K562 (cell line): Measurements from ENCODE around the gene CRX. TPM values are rescaled to one million over a fixed set of nuclear protein-coding genes. Genes with fewer than 3 reads are reported as not detected.
"Not testable (repeated sequence)": the region's sequence is repeated elsewhere in the genome, so short reads cannot be mapped to it uniquely, and the experiment has no call there.

Source experiments
- ATAC-seq: fragments of 200-7000 bp; cut with Tn5 transposase; 3 replicates; pipeline ENCODE4 v1.9.1; 2020; ENCODE audit warnings: moderate library complexity
- BruUV-seq: library from RNA; stranded (reverse); fragments of 400-500 nt; replicated peaks from 2 replicates; lab custom pipeline; 2021; lab: Mats Ljungman, UMichigan
- CTCF ChIA-PET: fragments of 300-600 bp; formaldehyde crosslinking; extraction: SDS; loops from one replicate; lab custom pipeline; 2021; ENCODE audit warnings: low intra/inter-chr PET ratio; lab: Yijun Ruan, JAX
- POLR2A ChIA-PET: fragments of 300-600, 350-650 bp; sonication (Branson Sonifier 250); formaldehyde crosslinking; extraction: SDS; loops from one replicate; lab custom pipeline; 2021; ENCODE audit warnings: antibody characterized with exemption, inconsistent platforms; lab: Yijun Ruan, JAX
- DNase-seq, 4 experiments: peaks; one replicate each; pipeline versions ENCODE4 v3.0.0 to v3.0.0-alpha.2; 2011 to 2018; ENCODE audit warnings: low spot score in 3 of 4, mixed read lengths in 3 of 4; ENCODE audit errors: extremely low read depth in 1 of 4
- FAIRE-seq: peaks from 2 replicates; lab custom pipeline; 2011; peaks lifted over from hg19 to GRCh38; lab: Jason Lieb, UNC
- H2AFZ ChIP-seq: 2 replicates; pipeline ENCODE4 v1.6.0; 2011; ENCODE audit warnings: low read depth, low read length, control low read depth, inconsistent platforms
- H3K27ac ChIP-seq: fragments of 200-600 bp; 3 replicates; pipeline ENCODE4 v1.8.0; 2011; ENCODE audit warnings: low read depth, mild to moderate bottlenecking, control low read depth, inconsistent platforms, low read length, moderate library complexity, mixed read lengths; ENCODE audit errors: extremely low read depth
- H3K27me3 ChIP-seq, 2 experiments: fragments of 300-600 bp in 1 of 2; 2 replicates in 1 of 2; 3 replicates in 1 of 2; pipeline versions ENCODE4 v1.6.0 to v1.8.0; 2011; ENCODE audit warnings: inconsistent platforms in 2 of 2, low read length in 2 of 2, mild to moderate bottlenecking in 1 of 2, mixed read lengths in 1 of 2, moderate library complexity in 1 of 2; ENCODE audit not compliant: control insufficient read depth in 2 of 2, insufficient read depth in 2 of 2
- H3K36me3 ChIP-seq: fragments of 300-600 bp; 3 replicates; pipeline ENCODE4 v1.8.0; 2011; ENCODE audit warnings: mild to moderate bottlenecking, low read length, inconsistent platforms; ENCODE audit not compliant: control insufficient read depth, insufficient read depth
- H3K4me1 ChIP-seq, 2 experiments: fragments of 200-600 bp in 1 of 2; replicated peaks in 1 of 2; 2 replicates in 1 of 2; 3 replicates in 1 of 2; pipeline versions ENCODE4 v1.5.1 to v1.8.0; 2011; ENCODE audit warnings: inconsistent platforms in 2 of 2, low read length in 2 of 2, mild to moderate bottlenecking in 1 of 2, mixed read lengths in 1 of 2, moderate library complexity in 1 of 2; ENCODE audit not compliant: control insufficient read depth in 2 of 2, insufficient read depth in 2 of 2
- H3K4me2 ChIP-seq: 2 replicates; pipeline ENCODE4 v1.6.1; 2011; ENCODE audit warnings: low read length, control low read depth, inconsistent platforms, mixed read lengths; ENCODE audit not compliant: insufficient read depth
- H3K4me3 ChIP-seq: fragments of 200-600 bp; sonication (generic), shearing (Covaris generic); 2 replicates; pipeline ENCODE4 v1.5.1; 2016; ENCODE audit warnings: control low read depth, inconsistent platforms
- H3K79me2 ChIP-seq: fragments of 200-600 bp; 3 replicates; pipeline ENCODE4 v1.8.0; 2011; ENCODE audit warnings: low read length, inconsistent platforms; ENCODE audit not compliant: control insufficient read depth, insufficient read depth
- H3K9ac ChIP-seq, 2 experiments: 2 replicates each; pipeline versions ENCODE4 v1.6.0 to v1.6.1; 2011; ENCODE audit warnings: low read depth in 2 of 2, low read length in 2 of 2, control low read depth in 1 of 2, inconsistent platforms in 1 of 2, mild to moderate bottlenecking in 1 of 2, mixed read lengths in 1 of 2; ENCODE audit not compliant: insufficient read depth in 1 of 2
- H3K9me1 ChIP-seq: one replicate; pipeline ENCODE4 v1.6.0; 2011; ENCODE audit warnings: inconsistent platforms, mild to moderate bottlenecking, low read length, moderate library complexity; ENCODE audit not compliant: control insufficient read depth, insufficient read depth
- H3K9me3 ChIP-seq: replicated peaks from 2 replicates; pipeline ENCODE4 v1.5.1; 2011; ENCODE audit warnings: low read depth, low read length, inconsistent platforms; ENCODE audit not compliant: control insufficient read depth, insufficient read depth
- H4K20me1 ChIP-seq: replicated peaks from 2 replicates; pipeline ENCODE4 v1.6.1; 2011; ENCODE audit warnings: low read length, inconsistent platforms, mixed read lengths; ENCODE audit not compliant: control insufficient read depth, insufficient read depth
- FOSL1 ChIP-seq: fragments of 200-800 bp; sonication (Bioruptor generic); conservative IDR thresholded peaks from 2 replicates; pipeline ENCODE4 v1.6.1; 2016; ENCODE audit warnings: missing genetic modification characterization, missing compliant biosample characterization
- NR2C1 ChIP-seq, 2 experiments: fragments of 450-650 bp; IDR thresholded peaks; 2 replicates each; pipeline ENCODE4 v1.6.1; 2017; ENCODE audit warnings: mild to moderate bottlenecking in 2 of 2, antibody characterized with exemption in 1 of 2, inconsistent platforms in 1 of 2, missing compliant biosample characterization in 1 of 2, missing genetic modification characterization in 1 of 2
- NR2C2 ChIP-seq, 2 experiments: fragments of 200-800 bp in 1 of 2; sonication (Bioruptor generic) in 1 of 2; sonication (generic) in 1 of 2; formaldehyde crosslinking in 1 of 2; IDR thresholded peaks; 2 replicates each; pipeline versions ENCODE4 v1.6.1 to v1.8.0; 2016 to 2022; ENCODE audit warnings: mild to moderate bottlenecking in 1 of 2, missing compliant biosample characterization in 1 of 2, missing genetic modification characterization in 1 of 2, missing genetic modification reagents in 1 of 2
- XRCC5 ChIP-seq: fragments of 200-400 bp; formaldehyde crosslinking; IDR thresholded peaks from 2 replicates; pipeline ENCODE4 v1.6.1; 2017; ENCODE audit warnings: low read depth, mild to moderate bottlenecking, low read length
- WGBS: fragments of 100-300 bp; shearing (Covaris generic); methylation state at CpG from one replicate; pipeline ENCODE4 v1.1.6; 2016; ENCODE audit warnings: low coverage, mixed read lengths; ENCODE audit not compliant: insufficient coverage; ENCODE audit errors: missing lambda C conversion rate; 5-methylcytosine and 5-hydroxymethylcytosine counted together
- in situ Hi-C: fragments of 300-500 bp; cut with MboI; formaldehyde crosslinking; loops from 4 replicates; pipeline ENCODE4 v1.15.0; 2018; ENCODE audit warnings: inconsistent platforms, mixed read lengths
- intact Hi-C: fragments of 100-400 bp; cut with micrococcal nuclease; formaldehyde crosslinking; loops from 2 replicates; pipeline ENCODE4 v1.14.2; 2022
- polyA plus RNA-seq, 8 experiments: library from polyadenylated mRNA; depleted of rRNA in 4 of 8; stranded (reverse) in 5 of 8; unstranded in 3 of 8; fragments of >200 nt; fragmentation: Nextera tagmentation in 2 of 8; fragmentation: Illumina TruSeq in 1 of 8; extraction: Ambion mirVana in 2 of 8; extraction: Trizol in 1 of 8; gene quantifications; 2 replicates each; pipeline versions ENCODE4 v1.2.1 to v1.2.3, GENCODE V29; 2011 to 2014; ENCODE audit warnings: inconsistent platforms in 1 of 8, missing spikeins in 1 of 8
- total RNA-seq, 7 experiments: library from RNA; depleted of rRNA in 6 of 7; stranded (reverse); fragments of >200 nt in 6 of 7; fragmentation: Illumina TruSeq in 2 of 7; extraction: Trizol in 2 of 7; gene quantifications; 2 replicates each; pipeline versions ENCODE4 v1.2.1 to v1.2.3, GENCODE V29; 2011 to 2021; ENCODE audit warnings: low replicate concordance in 1 of 7
- TF ChIP-seq, protein P1 (sequence below), 2 experiments: IDR thresholded peaks in 1 of 2; conservative IDR thresholded peaks in 1 of 2; 2 replicates each; pipeline ENCODE4 v1.6.1; 2016; ENCODE audit warnings: low read depth in 2 of 2, mild to moderate bottlenecking in 1 of 2, missing compliant biosample characterization in 1 of 2, missing genetic modification characterization in 1 of 2, moderate library complexity in 1 of 2

The CRX gene
- total and polyA plus RNA-seq, 9 of the 15 experiments (the other 6 are each of a cell fraction or from before 2014, with no cell fraction given): 0.01 TPM; not detected in 8

DNA sequence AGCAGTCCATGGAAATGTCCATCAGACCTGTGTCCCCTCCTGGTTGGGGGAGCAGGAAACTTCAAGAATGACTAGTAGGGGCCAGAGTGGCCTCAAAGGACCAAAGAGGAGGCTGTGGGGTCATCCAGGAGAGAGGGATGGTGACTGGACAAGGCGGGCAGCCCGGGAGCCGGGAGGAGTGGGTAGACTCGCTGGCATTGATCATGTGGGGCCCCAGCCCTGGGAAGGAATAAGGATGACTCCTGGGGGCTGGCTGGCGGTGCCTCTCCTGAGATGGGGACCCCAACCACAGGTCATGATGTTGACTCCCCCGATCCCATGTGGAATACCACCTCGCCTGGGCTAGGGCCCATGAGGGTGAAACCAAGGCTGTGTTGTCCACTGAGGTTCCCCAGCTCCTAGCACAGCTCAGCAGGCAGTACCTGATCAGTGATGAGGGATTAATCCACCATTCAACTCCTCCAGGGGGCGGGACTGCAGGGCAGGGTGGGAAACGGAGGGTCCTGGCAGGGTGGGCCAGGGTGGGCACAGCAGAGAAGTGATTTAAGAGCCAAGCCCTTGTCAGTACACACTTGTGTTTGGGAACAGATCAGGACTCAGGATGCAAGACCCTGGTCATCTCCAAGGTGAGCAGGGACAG is 37.0 kb downstream of the CRX start, which contains the start of gene TPRX2:
Gene TPRX2 (plus strand): TSS at position 590 of the 640 bp plus-strand sequence. CDS start 12 bp downstream, at position 602.
- H3K4me2 ChIP-seq; H3K9me3 ChIP-seq; H3K27ac ChIP-seq; H3K9me1 ChIP-seq; H4K20me1 ChIP-seq; intact Hi-C loops; H3K79me2 ChIP-seq; ATAC-seq; H3K27me3 ChIP-seq; H3K4me3 ChIP-seq; FAIRE-seq; H3K9ac ChIP-seq; H3K36me3 ChIP-seq; BruUV-seq; DNase-seq; H2AFZ ChIP-seq; H3K4me1 ChIP-seq; CTCF ChIA-PET; TF ChIP-seq NR2C1, NR2C2 (tag; IDR thresholded peaks at IDR 0.05): not testable (repeated sequence)
- 0 out of 2 replicates have a peak, but pooled peaks have one; percentile 10 for TF ChIP-seq NR2C1 (IDR thresholded peaks at IDR 0.05)
- TF ChIP-seq NR2C2 (CRISPR knock-in tag; IDR thresholded peaks at IDR 0.05): peak; percentile 8; the same call in 1 of the 2 replicates
- TF ChIP-seq, protein P1, sequence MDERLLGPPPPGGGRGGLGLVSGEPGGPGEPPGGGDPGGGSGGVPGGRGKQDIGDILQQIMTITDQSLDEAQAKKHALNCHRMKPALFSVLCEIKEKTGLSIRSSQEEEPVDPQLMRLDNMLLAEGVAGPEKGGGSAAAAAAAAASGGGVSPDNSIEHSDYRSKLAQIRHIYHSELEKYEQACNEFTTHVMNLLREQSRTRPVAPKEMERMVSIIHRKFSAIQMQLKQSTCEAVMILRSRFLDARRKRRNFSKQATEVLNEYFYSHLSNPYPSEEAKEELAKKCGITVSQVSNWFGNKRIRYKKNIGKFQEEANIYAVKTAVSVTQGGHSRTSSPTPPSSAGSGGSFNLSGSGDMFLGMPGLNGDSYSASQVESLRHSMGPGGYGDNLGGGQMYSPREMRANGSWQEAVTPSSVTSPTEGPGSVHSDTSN (CRISPR knock-in tag; IDR thresholded peaks at IDR 0.05; ENCODE audit: low read depth): not testable (repeated sequence)
- TF ChIP-seq, protein P1 (tag; conservative IDR thresholded peaks at IDR 0.05; ENCODE audit: low read depth): 0 out of 2 replicates have a peak, but pooled peaks have one; percentile 1
- peak; percentile 37; the same call in 1 of the 2 replicates for TF ChIP-seq FOSL1 (tag)
- TF ChIP-seq XRCC5: 0 out of 2 replicates have a peak, but pooled peaks have one; percentile 51
- in situ Hi-C loops: loop anchor here (5.0 kb wide), 1 partner anchor 56 kb away; the partner anchor contains the start of gene TPRX1
- POLR2A ChIA-PET: interaction anchor here (1.2 kb wide), 1 partner anchor 10 kb away, joined by 3 read pairs; no protein-coding TSS in a partner anchor
- WGBS: 0% methylated on average over 2 of the region's 9 CpGs

DNA sequence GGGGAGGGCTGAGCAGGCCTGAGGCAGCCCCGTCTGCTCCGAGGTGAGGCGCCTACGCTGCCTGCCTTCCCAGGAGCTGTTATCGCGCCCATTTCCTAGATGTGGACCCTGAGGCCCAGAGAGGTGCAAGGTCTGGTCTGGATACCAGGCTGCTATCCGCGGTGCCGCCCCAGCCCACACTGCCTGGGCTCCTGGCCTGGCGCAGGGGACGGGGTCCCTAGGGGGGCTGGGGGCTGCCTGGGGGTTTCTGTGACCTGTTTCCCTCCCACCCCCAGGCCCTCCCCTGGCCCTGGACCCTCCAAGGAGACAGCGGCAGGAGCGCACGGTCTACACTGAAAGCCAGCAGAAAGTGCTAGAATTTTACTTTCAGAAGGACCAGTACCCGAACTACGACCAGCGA is 38.1 kb downstream of the CRX start:
- H3K36me3 ChIP-seq, DNase-seq, POLR2A ChIA-PET, H3K27ac ChIP-seq, H3K4me2 ChIP-seq, intact Hi-C loops, H3K4me3 ChIP-seq, H3K9me1 ChIP-seq, ATAC-seq, FAIRE-seq, H2AFZ ChIP-seq, H3K27me3 ChIP-seq, H3K9ac ChIP-seq, H3K4me1 ChIP-seq, BruUV-seq, H4K20me1 ChIP-seq, H3K79me2 ChIP-seq, H3K9me3 ChIP-seq, CTCF ChIA-PET: not testable (repeated sequence)
- in situ Hi-C loops: loop anchor here (5.0 kb wide), 1 partner anchor 58 kb away; the partner anchor contains the start of gene TPRX1
- no CpG with 5 or more reads among the region's 17 CpGs for WGBS
